GM03348 (cell line): ENCODE data around the gene LEF1.
"Not testable (repeated sequence)": the region's sequence is repeated elsewhere in the genome, so short reads cannot be mapped to it uniquely, and the experiment has no call there.

Experiments used
- DNase-seq: peaks from one replicate; pipeline ENCODE4 v3.0.0; 2012; ENCODE audit warnings: low spot score

LEF1 gene

DNA sequence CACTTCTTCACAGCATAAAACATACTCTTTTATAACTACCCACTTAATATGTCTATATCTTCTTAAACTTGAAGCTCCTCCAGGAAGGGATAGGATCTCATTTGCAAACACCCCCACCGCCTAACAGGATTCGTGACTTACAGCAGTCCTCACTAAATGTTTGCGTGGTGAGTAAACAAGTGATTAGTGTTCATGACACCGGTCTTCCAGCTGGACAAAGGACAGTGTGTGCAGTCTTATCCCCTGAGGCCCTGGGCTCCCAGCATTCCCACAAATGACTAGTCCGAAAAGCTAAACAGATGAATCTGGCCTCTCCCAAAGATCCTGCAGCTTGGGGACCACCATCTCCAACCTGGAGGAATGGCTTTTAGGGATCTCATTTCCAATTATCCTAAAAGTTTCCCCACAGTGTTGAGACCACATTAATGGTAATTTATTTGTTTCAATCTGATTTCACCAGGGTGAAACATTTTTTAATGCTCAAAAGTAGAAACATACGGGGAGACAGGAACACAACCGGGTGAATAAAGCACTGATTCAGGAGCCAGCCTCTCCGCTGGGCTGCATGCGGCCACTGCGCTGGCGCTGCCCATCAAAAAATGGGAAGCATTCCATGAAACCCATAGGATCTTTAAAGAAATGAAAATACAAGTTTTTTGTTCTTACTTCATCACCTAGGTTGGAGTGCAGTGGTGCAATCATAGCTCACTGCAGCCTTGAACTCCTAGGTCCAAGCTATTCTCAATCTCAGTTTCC, 109.9 kb downstream of the LEF1 start:
- DNase-seq = peak; percentile 32

DNA sequence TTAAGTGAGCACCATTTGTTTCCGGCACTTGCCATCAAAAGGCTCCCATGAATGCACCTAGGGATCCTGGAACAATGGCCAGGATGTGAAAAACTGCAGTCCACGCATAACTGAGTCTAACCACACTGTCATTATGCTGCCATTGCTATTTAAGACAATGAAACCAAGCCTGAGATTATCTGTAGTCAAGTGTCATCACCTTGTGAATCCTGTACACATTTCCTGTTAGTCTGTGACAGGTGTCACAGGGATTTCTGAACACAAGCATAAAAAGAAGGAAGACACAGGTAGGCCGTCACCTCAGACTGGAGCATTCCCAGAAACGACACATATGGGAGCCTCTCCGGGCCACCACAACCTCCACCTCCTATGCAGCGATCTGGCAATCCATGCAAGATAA, 112.3 kb downstream of the LEF1 start:
- DNase-seq = no peak

DNA sequence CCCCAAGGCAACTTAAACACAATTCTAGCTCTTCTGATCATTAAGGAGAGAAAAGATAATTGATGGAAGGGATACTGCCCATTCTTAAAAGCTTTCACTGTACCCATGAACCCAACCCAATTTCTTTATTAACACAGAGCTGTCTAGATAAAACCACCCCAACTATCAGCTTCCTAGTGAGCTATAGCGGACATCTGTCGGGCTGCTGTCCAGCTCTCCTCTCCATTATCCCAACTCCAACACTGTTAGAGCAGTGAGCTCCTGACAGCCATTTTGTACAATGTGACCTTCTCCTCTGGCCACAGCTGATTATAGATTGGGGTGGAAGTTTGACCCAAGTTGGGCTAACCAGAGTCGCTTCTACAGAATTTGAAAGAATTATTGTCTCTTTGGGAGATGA, 112.9 kb downstream of the LEF1 start:
- no peak for DNase-seq

- DNase-seq = no peak
Measured at GRCh38 chr4:108054025-108054638, 114.6 kb downstream of the LEF1 start.

- no peak for DNase-seq
Measured at GRCh38 chr4:108053251-108053711, 115.5 kb downstream of the LEF1 start.

DNA sequence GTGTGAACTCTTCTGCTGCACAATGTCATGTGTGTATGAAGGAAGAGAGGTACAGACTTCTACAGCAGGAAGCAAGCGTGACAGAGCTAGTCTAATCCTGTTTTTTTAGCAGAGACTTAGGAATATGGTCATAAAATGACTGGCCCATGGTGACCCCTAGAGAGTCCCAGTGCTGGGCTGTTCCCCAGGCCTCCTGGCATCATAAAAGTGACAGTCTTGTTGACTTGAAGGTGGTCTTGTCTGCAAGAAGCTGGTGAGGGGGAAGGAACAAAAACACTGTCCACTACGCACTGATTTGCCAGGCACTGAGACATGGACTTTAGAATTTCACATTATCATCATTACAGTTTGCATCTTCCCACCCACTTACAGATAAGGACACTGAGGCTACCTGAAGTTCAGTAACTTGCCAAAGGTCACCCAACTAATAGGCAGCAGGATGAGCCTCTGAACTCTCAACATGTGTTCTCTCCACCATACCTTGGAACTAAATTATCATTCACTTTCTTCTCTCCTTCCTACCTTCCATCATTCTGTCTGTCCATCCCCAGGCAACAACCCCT, 116.1 kb downstream of the LEF1 start:
- DNase-seq = no peak

DNA sequence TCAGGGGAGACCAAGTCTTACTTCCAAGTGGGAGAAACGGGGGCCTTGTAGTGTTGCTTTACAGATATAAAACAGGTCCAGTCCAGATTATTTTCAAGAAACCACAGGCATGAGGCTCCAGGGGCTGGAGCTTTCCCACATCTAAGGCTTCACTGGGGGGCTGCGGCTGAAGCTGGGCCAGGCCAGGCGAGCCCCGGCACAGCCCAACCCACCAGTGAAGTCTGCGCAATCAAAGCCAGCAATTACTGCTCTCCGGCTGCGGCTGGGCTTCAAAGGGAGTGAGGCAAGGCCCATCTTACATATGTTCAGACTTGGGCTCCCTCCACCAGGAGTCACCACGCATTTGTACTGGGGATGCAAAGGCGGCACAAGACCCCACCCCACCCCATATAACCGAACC, 117.4 kb downstream of the LEF1 start:
- DNase-seq = no peak

GRCh38 chr4:108050166-108051111, 118.3 kb downstream of the LEF1 start:
- not testable (repeated sequence) for DNase-seq

GRCh38 chr4:108049406-108049805, 119.3 kb downstream of the LEF1 start:
- DNase-seq = no peak

GRCh38 chr4:108048997-108049396, 119.7 kb downstream of the LEF1 start:
- DNase-seq = no peak

GRCh38 chr4:108048157-108048556, 120.6 kb downstream of the LEF1 start:
- DNase-seq = no peak

- DNase-seq = no peak
Measured at GRCh38 chr4:108047199-108047598, 121.5 kb downstream of the LEF1 start.

DNA sequence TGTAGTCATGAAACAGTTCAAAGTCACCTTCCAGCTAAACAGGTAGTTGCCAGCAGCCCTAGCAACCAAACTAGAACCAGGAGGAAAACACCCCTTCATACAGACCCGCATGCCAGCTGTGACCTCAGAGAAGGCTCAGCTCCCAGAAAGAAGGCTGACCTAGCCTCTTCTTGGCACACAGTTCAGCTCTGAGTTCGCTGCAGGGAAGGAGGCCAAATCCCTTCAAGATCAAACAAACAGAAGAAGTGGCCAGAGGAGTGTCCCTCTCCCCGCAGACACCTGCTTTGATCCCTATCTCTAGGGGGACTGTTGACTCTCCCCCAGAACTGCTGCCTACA, 123.1 kb downstream of the LEF1 start:
- DNase-seq = no peak

DNA sequence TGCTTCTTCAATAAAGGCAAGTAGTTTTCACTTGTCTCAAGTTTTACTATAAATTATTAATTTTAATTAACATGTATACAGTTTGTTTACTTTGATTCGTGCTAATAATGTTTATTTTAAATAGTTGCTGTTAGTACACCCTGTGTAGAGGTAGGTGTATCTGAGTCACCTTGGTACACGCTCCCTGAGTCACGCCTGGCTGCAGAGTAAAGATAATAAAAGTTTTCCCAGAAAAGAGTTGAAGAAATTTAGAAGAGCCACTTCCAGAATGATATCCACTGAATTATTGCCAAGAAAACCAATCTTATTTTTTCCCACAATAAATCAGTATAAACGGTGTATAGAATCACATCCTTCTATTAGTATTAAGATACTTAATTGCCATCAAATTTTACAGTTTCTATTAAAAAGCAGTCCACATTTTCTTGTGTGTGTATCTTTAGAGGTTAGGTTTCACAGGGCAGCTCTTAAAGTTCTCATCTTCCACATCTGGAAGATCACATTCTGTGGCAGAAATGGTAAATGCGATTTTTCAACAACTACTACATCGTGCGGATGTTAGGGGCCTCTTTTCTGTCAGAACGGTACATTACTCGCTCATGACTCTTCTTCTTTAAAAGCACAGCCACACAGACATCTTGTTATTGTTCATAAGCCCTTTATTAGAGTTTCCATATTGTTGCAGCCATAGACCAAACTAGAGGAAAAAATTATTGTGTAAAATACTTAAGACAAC, 123.6 kb downstream of the LEF1 start:
- DNase-seq = no peak

DNA sequence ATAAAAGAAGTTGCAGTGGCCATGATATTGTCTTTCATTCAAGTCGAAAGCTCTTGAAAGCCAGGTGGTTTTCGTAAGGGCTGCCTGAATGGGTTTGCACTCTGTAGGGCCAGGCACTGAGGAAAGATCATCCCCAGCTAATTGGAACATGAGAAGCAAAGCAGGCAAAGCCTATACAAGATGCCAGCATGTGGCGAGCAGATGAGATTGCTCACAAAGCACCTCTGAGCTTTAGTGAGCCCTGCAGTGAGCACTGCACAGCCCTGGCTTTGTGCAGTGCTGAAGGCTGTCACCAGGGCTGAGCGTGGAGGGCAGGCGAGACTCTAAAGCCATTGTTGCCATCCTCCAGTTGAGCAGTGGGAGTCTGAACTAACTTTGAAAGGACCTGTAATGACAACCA, 125.2 kb downstream of the LEF1 start:
- DNase-seq = no peak

DNA sequence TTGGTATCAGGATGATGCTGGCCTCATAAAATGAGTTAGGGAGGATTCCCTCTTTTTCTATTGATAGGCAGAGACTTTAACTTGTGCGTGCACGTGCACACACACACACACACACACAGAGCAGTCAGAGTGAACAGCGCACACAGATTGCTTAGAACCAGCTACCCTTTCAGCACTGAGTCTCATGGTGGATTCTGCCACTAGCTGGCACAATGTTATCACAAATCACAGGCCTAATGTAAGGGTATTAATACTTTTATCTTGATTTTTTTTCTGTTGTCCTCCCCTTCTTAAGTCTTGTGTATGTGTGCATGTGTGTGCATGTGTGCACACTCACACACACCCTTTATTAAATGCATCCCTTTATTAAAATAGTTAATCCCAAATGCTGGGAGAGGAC, 125.8 kb downstream of the LEF1 start:
- no peak for DNase-seq

- DNase-seq = no peak
Measured at GRCh38 chr4:108037884-108038283, 130.8 kb downstream of the LEF1 start.

- no peak for DNase-seq
Measured at GRCh38 chr4:108036213-108036612, 132.5 kb downstream of the LEF1 start.

DNA sequence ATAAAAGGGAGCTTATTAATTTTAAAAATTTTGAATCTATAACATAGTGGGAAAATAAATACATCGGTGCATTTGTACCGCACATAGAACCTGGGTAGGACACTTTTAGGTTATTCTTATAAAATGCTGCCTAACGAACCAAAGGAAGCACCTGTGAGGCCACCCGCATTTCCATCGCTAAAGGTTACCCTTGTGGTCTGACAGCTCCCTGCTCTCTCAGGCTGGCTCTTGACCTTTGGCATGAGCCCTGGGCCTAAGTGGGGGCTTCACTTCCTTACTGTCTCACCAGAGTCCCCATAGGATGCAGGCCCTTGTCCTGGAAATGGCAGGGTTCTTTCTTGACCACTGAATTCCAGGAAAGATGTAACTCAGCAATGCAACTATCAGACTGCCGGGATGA, 133.0 kb downstream of the LEF1 start:
- DNase-seq = no peak

DNA sequence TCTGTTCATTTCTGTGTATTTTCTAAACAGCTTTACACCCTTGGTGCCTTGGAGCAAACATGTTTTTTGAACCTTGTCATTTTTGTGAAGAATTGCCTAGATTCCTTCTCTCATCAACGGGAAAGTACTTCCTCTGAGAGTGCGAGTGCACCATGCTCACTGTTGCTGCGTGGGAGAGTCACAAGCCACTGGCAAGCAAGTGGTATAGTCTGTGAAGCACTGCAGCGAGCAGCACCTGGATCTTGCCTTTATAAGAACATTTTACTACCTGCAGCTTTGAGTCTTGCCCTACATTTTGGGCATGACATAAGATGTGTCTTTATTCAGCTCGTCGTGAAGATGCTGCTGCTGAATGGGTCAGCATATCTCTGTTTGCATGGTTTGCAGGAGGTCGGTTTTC, 134.2 kb downstream of the LEF1 start:
- no peak for DNase-seq

GRCh38 chr4:108033348-108033747, 135.4 kb downstream of the LEF1 start:
- DNase-seq = no peak
